Liver (tissue), 9 donors: ENCODE measurements around the gene ALX4. TPM values are rescaled to one million over a fixed set of nuclear protein-coding genes. Genes with fewer than 3 reads are reported as not detected.

Experiments used
- DNase-seq: peaks from one replicate; pipeline ENCODE4 v3.0.0-alpha.2; 2017; ENCODE audit warnings: low spot score
- H3K27ac ChIP-seq, 2 donors: one replicate each; pipeline ENCODE4 v1.7.0; 2013; ENCODE audit warnings: inconsistent platforms in 2 of 2, low read length in 2 of 2, control low read depth in 1 of 2, low read depth in 1 of 2, mild to moderate bottlenecking in 1 of 2
- H3K27me3 ChIP-seq, 4 donors: one replicate each; pipeline versions ENCODE4 v1.6.1 to v1.7.0; 2013; ENCODE audit warnings: low read length in 3 of 4, inconsistent platforms in 1 of 4, mild to moderate bottlenecking in 1 of 4, moderate library complexity in 1 of 4; ENCODE audit not compliant: control insufficient read depth in 4 of 4, insufficient read depth in 4 of 4
- H3K36me3 ChIP-seq, 4 donors: one replicate each; pipeline versions ENCODE4 v1.6.1 to v1.7.0; 2013; ENCODE audit warnings: low read length in 3 of 4, mild to moderate bottlenecking in 3 of 4, low read depth in 1 of 4, moderate library complexity in 1 of 4; ENCODE audit not compliant: control insufficient read depth in 4 of 4, insufficient read depth in 3 of 4
- H3K4me1 ChIP-seq, 4 donors: one replicate each; pipeline versions ENCODE4 v1.6.1 to v1.7.0; 2013; ENCODE audit warnings: low read length in 3 of 4, mild to moderate bottlenecking in 3 of 4, moderate library complexity in 1 of 4; ENCODE audit not compliant: control insufficient read depth in 4 of 4, insufficient read depth in 4 of 4
- H3K4me3 ChIP-seq, 3 donors: one replicate each; pipeline versions ENCODE4 v1.6.1 to v1.7.0; 2013; ENCODE audit warnings: low read length in 3 of 3, control low read depth in 1 of 3, low read depth in 1 of 3, mild to moderate bottlenecking in 1 of 3
- H3K9ac ChIP-seq, 2 donors: one replicate each; pipeline ENCODE4 v1.7.0; 2013; ENCODE audit warnings: low read length in 2 of 2, mild to moderate bottlenecking in 2 of 2, moderate library complexity in 2 of 2, control low read depth in 1 of 2, low read depth in 1 of 2
- H3K9me3 ChIP-seq, 4 donors: one replicate each; pipeline versions ENCODE4 v1.6.1 to v1.7.0; 2013; ENCODE audit warnings: low read length in 3 of 4; ENCODE audit not compliant: control insufficient read depth in 4 of 4
- EGR1 ChIP-seq, 2 donors: IDR thresholded peaks; 2 replicates each; pipeline ENCODE4 v1.6.1; 2016 to 2018; ENCODE audit warnings: antibody characterized with exemption in 2 of 2, low read depth in 2 of 2
- FOXA1 ChIP-seq: IDR thresholded peaks from 2 replicates; pipeline ENCODE4 v1.6.1; 2016; ENCODE audit warnings: antibody characterized with exemption
- FOXA2 ChIP-seq: IDR thresholded peaks from 2 replicates; pipeline ENCODE4 v1.6.1; 2016; ENCODE audit warnings: antibody characterized with exemption
- HNF4A ChIP-seq, 2 donors: conservative IDR thresholded peaks; 2 replicates each; pipeline ENCODE4 v1.6.1; 2016; ENCODE audit warnings: antibody characterized with exemption in 2 of 2, mild to moderate bottlenecking in 2 of 2
- HNF4G ChIP-seq: IDR thresholded peaks from 2 replicates; pipeline ENCODE4 v1.6.1; 2016; ENCODE audit warnings: antibody characterized with exemption
- JUND ChIP-seq, 2 donors: IDR thresholded peaks; 2 replicates each; pipeline ENCODE4 v1.6.1; 2016; ENCODE audit warnings: antibody characterized with exemption in 2 of 2
- RXRA ChIP-seq, 2 donors: IDR thresholded peaks; 2 replicates each; pipeline ENCODE4 v1.6.1; 2017 to 2018; ENCODE audit warnings: antibody characterized with exemption in 2 of 2, mild to moderate bottlenecking in 1 of 2
- SP1 ChIP-seq: IDR thresholded peaks from 2 replicates; pipeline ENCODE4 v1.6.1; 2018; ENCODE audit warnings: antibody characterized with exemption, mild to moderate bottlenecking
- TAF1 ChIP-seq: conservative IDR thresholded peaks from 2 replicates; pipeline ENCODE4 v1.6.1; 2016; ENCODE audit warnings: antibody characterized with exemption, mild to moderate bottlenecking
- WGBS: extraction: QIAGEN DNeasy Blood & Tissue Kit; methylation state at CpG from one replicate; pipeline ENCODE4 v1.1.7; 2013; 5-methylcytosine and 5-hydroxymethylcytosine counted together
- polyA plus RNA-seq, 2 donors: library from polyadenylated mRNA; stranded (reverse) in 1 of 2; unstranded in 1 of 2; fragments of 200-250 nt in 1 of 2; fragments of >200 nt in 1 of 2; fragmentation: Nextera tagmentation in 1 of 2; extraction: Ambion mirVana in 1 of 2; gene quantifications; one replicate each; pipeline versions ENCODE4 v1.2.1 to v1.2.3, GENCODE V29; 2013 to 2015
- total RNA-seq, 2 donors: library from RNA; depleted of rRNA; stranded (reverse); fragments of >200 nt; gene quantifications; one replicate each; pipeline ENCODE4 v1.2.3, GENCODE V29; 2014
- TF ChIP-seq, protein P1 (sequence below): IDR thresholded peaks from 2 replicates; pipeline ENCODE4 v1.6.1; 2016; ENCODE audit warnings: antibody characterized with exemption
- TF ChIP-seq, protein P2 (sequence below): IDR thresholded peaks from 2 replicates; pipeline ENCODE4 v1.6.1; 2016; ENCODE audit warnings: antibody characterized with exemption
- TF ChIP-seq, protein P3 (sequence below): fragments of 150-350 bp; IDR thresholded peaks from 2 replicates; pipeline ENCODE4 v1.5.1; 2017; ENCODE audit warnings: improper control_type of control experiment, low read depth, low read length; ENCODE audit not compliant: missing input control
- TF ChIP-seq, protein P4 (sequence below): IDR thresholded peaks from 2 replicates; pipeline ENCODE4 v1.6.1; 2016; ENCODE audit warnings: antibody characterized with exemption, mild to moderate bottlenecking
- donor health status: healthy.
- donor health status: healthy.
- donor health status: healthy.
- donor health status: healthy.
- donor health status: healthy.

ALX4 gene
- total and polyA plus RNA-seq, 4 donors: not detected

DNA sequence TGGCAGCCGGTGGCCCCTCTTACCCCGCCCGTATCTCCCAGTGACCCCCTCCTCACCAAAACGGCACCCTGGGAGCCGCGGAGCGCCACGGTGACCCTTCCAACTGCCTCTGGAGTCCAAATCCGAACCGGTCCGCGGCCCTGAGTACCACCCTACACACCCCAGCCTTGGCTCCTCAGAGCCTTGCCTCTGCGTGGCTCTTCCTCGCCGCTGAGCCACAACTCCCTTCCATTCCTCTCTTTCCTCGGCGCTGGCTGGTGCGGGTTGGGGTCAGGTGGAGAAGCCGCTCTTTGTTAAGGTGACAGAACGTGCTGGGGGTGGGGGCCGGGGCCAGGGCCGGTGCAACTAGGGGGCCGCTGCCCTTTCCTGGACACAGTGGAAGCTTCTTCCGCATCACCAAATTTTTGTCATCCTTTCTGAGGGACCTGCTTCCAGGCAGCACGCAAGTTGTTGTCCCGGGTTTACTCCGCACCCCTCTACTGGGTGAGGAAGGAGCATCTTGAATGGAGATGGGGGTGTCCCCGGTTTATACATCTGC, 6.5 kb downstream of the ALX4 start:
- Histone ChIP-seq H3K4me1 (peaks cover 2 to 24% (median 15%) of the 10 kb centered on the region in 4 donors), H3K4me3 (no peak overlapping the region), H3K27ac (no peak overlapping the region), H3K36me3 (no peaks in the 10 kb centered on the region), H3K9ac (no peak overlapping the region), H3K27me3 (peaks cover 0 to 17% (median 10%) of the 10 kb centered on the region in 4 donors), H3K9me3 (no peaks in the 10 kb centered on the region)
- no peak for DNase-seq
- WGBS: 11% methylated on average over 28 of the region's 28 CpGs
- no peak for TF ChIP-seq EGR1 (IDR thresholded peaks at IDR 0.05; ENCODE audit: low read depth in 2 of 2)
- TF ChIP-seq FOXA2: no peak
- TF ChIP-seq, protein P1, sequence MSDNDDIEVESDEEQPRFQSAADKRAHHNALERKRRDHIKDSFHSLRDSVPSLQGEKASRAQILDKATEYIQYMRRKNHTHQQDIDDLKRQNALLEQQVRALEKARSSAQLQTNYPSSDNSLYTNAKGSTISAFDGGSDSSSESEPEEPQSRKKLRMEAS: no peak
- TF ChIP-seq, protein P2, sequence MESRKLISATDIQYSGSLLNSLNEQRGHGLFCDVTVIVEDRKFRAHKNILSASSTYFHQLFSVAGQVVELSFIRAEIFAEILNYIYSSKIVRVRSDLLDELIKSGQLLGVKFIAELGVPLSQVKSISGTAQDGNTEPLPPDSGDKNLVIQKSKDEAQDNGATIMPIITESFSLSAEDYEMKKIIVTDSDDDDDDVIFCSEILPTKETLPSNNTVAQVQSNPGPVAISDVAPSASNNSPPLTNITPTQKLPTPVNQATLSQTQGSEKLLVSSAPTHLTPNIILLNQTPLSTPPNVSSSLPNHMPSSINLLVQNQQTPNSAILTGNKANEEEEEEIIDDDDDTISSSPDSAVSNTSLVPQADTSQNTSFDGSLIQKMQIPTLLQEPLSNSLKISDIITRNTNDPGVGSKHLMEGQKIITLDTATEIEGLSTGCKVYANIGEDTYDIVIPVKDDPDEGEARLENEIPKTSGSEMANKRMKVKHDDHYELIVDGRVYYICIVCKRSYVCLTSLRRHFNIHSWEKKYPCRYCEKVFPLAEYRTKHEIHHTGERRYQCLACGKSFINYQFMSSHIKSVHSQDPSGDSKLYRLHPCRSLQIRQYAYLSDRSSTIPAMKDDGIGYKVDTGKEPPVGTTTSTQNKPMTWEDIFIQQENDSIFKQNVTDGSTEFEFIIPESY: no peak
- TF ChIP-seq SP1: no peak
- TF ChIP-seq, protein P3, sequence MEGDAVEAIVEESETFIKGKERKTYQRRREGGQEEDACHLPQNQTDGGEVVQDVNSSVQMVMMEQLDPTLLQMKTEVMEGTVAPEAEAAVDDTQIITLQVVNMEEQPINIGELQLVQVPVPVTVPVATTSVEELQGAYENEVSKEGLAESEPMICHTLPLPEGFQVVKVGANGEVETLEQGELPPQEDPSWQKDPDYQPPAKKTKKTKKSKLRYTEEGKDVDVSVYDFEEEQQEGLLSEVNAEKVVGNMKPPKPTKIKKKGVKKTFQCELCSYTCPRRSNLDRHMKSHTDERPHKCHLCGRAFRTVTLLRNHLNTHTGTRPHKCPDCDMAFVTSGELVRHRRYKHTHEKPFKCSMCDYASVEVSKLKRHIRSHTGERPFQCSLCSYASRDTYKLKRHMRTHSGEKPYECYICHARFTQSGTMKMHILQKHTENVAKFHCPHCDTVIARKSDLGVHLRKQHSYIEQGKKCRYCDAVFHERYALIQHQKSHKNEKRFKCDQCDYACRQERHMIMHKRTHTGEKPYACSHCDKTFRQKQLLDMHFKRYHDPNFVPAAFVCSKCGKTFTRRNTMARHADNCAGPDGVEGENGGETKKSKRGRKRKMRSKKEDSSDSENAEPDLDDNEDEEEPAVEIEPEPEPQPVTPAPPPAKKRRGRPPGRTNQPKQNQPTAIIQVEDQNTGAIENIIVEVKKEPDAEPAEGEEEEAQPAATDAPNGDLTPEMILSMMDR: no peak
- TF ChIP-seq, protein P4, sequence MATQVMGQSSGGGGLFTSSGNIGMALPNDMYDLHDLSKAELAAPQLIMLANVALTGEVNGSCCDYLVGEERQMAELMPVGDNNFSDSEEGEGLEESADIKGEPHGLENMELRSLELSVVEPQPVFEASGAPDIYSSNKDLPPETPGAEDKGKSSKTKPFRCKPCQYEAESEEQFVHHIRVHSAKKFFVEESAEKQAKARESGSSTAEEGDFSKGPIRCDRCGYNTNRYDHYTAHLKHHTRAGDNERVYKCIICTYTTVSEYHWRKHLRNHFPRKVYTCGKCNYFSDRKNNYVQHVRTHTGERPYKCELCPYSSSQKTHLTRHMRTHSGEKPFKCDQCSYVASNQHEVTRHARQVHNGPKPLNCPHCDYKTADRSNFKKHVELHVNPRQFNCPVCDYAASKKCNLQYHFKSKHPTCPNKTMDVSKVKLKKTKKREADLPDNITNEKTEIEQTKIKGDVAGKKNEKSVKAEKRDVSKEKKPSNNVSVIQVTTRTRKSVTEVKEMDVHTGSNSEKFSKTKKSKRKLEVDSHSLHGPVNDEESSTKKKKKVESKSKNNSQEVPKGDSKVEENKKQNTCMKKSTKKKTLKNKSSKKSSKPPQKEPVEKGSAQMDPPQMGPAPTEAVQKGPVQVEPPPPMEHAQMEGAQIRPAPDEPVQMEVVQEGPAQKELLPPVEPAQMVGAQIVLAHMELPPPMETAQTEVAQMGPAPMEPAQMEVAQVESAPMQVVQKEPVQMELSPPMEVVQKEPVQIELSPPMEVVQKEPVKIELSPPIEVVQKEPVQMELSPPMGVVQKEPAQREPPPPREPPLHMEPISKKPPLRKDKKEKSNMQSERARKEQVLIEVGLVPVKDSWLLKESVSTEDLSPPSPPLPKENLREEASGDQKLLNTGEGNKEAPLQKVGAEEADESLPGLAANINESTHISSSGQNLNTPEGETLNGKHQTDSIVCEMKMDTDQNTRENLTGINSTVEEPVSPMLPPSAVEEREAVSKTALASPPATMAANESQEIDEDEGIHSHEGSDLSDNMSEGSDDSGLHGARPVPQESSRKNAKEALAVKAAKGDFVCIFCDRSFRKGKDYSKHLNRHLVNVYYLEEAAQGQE: no peak

DNA sequence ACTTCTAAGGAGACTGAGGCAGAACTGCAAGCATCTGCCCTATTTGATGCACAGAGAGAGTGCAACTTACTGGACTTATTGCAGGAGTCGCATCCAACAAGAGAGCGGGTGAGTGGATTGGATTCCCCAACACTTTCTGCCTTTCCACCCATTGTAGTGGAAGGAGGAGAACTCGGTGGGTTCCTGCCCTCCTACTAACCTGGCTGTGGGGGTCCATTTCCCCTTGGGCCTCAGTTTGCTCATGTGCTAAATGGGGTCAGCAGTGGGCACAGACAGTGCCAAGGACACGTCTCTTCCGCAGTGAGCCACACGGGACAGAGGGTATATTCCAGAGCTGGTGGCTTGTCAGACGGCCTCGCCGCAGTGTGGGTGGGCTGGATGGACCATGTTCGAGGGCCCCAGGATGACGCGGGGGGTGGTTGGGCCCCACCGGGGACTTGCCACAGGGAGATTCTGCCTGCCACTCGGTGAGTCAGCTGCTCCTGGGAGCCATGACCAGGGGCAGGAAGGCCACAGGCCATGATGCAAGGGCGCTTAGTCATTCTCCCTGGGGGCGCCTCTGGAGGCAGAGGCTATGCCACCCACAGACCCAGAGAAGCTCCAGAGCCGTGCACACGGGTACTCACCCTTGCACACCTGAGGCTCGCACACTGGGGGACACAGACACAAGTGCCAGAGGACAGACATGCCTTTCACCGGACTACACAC, 8.2 kb downstream of the ALX4 start:
- no peak overlapping the region for H3K9ac ChIP-seq
- H3K4me1 ChIP-seq: peaks cover 2 to 24% (median 15%) of the 10 kb centered on the region in 4 donors
- no peaks in the 10 kb centered on the region for H3K9me3 ChIP-seq
- H3K27me3 ChIP-seq: peaks cover 0 to 14% (median 3%) of the 10 kb centered on the region in 4 donors
- H3K4me3 ChIP-seq: no peak overlapping the region
- H3K36me3 ChIP-seq: no peaks in the 10 kb centered on the region
- no peak overlapping the region for H3K27ac ChIP-seq
- DNase-seq: no peak
- 84% methylated on average over 20 of the region's 20 CpGs for WGBS
- TF ChIP-seq, protein P1: no peak
- TF ChIP-seq FOXA1: no peak
- TF ChIP-seq TAF1: no peak
- TF ChIP-seq RXRA (IDR thresholded peaks at IDR 0.05): no peak
- TF ChIP-seq HNF4A (conservative IDR thresholded peaks at IDR 0.05): no peak
- no peak for TF ChIP-seq JUND (IDR thresholded peaks at IDR 0.05)
- TF ChIP-seq HNF4G: no peak
- no peak for TF ChIP-seq FOXA2
